Breast epithelium (tissue), 4 donors: ENCODE results near the gene PPM1M. TPM values are rescaled to one million over a fixed set of nuclear protein-coding genes. Genes with fewer than 3 reads are reported as not detected.

Experiments
- DNase-seq, 2 donors: peaks; one replicate each; pipeline ENCODE4 v3.0.0-alpha.2; 2019; ENCODE audit warnings: low spot score in 2 of 2
- H3K27ac ChIP-seq, 2 donors: fragments of 200-600 bp; sonication (generic) in 1 of 2; one replicate each; pipeline ENCODE4 v1.5.1; 2016 to 2019; ENCODE audit warnings: mild to moderate bottlenecking in 1 of 2
- H3K27me3 ChIP-seq, 2 donors: fragments of 200-600 bp; sonication (generic) in 1 of 2; one replicate each; pipeline versions ENCODE4 v1.5.1 to v1.6.0; 2017 to 2019; ENCODE audit warnings: control low read depth in 1 of 2, mild to moderate bottlenecking in 1 of 2
- H3K36me3 ChIP-seq: fragments of 200-600 bp; one replicate; pipeline ENCODE4 v1.5.1; 2019
- H3K4me1 ChIP-seq, 2 donors: fragments of 200-600 bp; sonication (generic); one replicate each; pipeline ENCODE4 v1.5.1; 2016 to 2019; ENCODE audit warnings: control low read depth in 1 of 2
- H3K4me3 ChIP-seq, 3 donors: fragments of 200-600 bp; sonication (generic); 1 replicate in 2 of 3; 2 replicates in 1 of 3; pipeline ENCODE4 v1.5.1; 2016 to 2019; ENCODE audit warnings: mild to moderate bottlenecking in 3 of 3, moderate library complexity in 2 of 3
- H3K9me3 ChIP-seq, 2 donors: fragments of 200-600 bp; sonication (generic) in 1 of 2; one replicate each; pipeline ENCODE4 v1.5.1; 2016 to 2019; ENCODE audit warnings: control low read depth in 1 of 2
- POLR2A ChIP-seq: fragments of 450-650 bp; IDR thresholded peaks from one replicate; pipeline ENCODE4 v1.6.1; 2016; ENCODE audit warnings: antibody characterized with exemption, mild to moderate bottlenecking, moderate library complexity
- POLR2AphosphoS5 ChIP-seq, 3 donors: sonication (generic); formaldehyde crosslinking; IDR thresholded peaks; one replicate each; pipeline ENCODE4 v1.6.1; 2017; ENCODE audit warnings: antibody characterized with exemption in 3 of 3
- intact Hi-C: fragments of 100-400 bp; cut with DNase I; formaldehyde crosslinking; loops from one replicate; pipeline ENCODE4 v1.15.1; 2023; ENCODE audit warnings: low total_unique reads
- total RNA-seq, 3 donors: library from RNA; depleted of rRNA; stranded (reverse); fragments of >200 nt; gene quantifications; one replicate each; pipeline ENCODE4 v1.1.0, GENCODE V29; 2016
- TF ChIP-seq, protein P1 (sequence below), 3 donors: fragments of 450-650 bp; IDR thresholded peaks; one replicate each; pipeline ENCODE4 v1.5.1; 2016 to 2017; ENCODE audit warnings: antibody characterized with exemption in 3 of 3, mild to moderate bottlenecking in 3 of 3, moderate library complexity in 3 of 3

PPM1M gene
- total RNA-seq, 3 donors from 2014 or later, result 15.4 to 31.2 (median 20.2) TPM

DNA sequence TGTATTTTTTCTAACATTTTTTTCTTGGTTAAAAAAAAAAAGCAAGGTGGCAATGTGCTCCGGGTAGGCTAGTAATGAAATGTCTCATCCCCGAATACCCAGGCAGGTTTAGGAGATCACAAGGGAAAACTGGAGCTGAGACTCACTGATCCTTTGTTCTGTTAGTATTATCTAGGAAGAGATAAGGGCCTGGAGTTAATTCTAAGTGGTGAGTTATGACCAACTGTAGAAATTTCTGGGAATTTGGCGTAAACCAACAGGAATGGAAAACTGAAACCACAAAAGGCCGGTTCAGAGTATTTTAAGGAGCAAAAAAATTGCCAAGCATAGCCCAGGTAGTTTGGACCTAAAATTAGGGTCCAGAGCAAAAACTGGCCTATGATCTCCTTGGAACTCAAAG is 12.4 kb downstream of the PPM1M start:
- Histone ChIP-seq H3K36me3 (peaks cover 13% of the 10 kb centered on the region), H3K27ac (no peak overlapping the region), H3K27me3 (no peaks in the 10 kb centered on the region), H3K4me3 (no peak overlapping the region), H3K4me1 (no peaks in the 10 kb centered on the region), H3K9me3 (no peaks in the 10 kb centered on the region)
- DNase-seq, result no peak
- intact Hi-C loops, result no loop called here
- TF ChIP-seq, protein P1, sequence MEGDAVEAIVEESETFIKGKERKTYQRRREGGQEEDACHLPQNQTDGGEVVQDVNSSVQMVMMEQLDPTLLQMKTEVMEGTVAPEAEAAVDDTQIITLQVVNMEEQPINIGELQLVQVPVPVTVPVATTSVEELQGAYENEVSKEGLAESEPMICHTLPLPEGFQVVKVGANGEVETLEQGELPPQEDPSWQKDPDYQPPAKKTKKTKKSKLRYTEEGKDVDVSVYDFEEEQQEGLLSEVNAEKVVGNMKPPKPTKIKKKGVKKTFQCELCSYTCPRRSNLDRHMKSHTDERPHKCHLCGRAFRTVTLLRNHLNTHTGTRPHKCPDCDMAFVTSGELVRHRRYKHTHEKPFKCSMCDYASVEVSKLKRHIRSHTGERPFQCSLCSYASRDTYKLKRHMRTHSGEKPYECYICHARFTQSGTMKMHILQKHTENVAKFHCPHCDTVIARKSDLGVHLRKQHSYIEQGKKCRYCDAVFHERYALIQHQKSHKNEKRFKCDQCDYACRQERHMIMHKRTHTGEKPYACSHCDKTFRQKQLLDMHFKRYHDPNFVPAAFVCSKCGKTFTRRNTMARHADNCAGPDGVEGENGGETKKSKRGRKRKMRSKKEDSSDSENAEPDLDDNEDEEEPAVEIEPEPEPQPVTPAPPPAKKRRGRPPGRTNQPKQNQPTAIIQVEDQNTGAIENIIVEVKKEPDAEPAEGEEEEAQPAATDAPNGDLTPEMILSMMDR (IDR thresholded peaks at IDR 0.05), result no peak
- TF ChIP-seq POLR2AphosphoS5 (IDR thresholded peaks at IDR 0.05) (no peak), POLR2A (no peak)

DNA sequence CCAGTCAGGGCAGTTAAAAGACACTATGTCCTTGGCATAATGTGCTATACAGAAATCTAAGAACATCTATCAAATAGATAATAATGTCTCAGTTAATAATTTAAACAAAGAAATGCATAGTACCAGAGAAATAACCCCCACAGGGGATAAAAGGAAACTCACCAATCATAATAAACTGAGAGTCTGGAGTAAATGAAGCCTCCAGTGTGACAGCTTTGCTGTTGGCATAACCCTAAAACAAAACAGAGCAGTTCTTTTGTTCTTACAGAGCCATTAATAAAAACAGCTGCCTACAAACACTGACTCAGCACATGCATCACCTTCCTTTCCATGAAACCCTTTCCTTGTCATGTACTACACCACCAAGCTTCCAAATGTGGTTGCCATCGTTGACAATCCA is 13.5 kb downstream of the PPM1M start:
- intact Hi-C loops, result no loop called here
- TF ChIP-seq, protein P1 (IDR thresholded peaks at IDR 0.05), result no peak
- TF ChIP-seq POLR2AphosphoS5 (IDR thresholded peaks at IDR 0.05) (no peak), POLR2A (no peak)
- H3K4me1 ChIP-seq, result no peaks in the 10 kb centered on the region
- no peak for DNase-seq
- H3K9me3 ChIP-seq, result no peaks in the 10 kb centered on the region
- H3K27me3 ChIP-seq, result no peaks in the 10 kb centered on the region
- no peak overlapping the region for H3K4me3 ChIP-seq
- no peak overlapping the region for H3K27ac ChIP-seq
- H3K36me3 ChIP-seq, result peaks cover 13% of the 10 kb centered on the region

DNA sequence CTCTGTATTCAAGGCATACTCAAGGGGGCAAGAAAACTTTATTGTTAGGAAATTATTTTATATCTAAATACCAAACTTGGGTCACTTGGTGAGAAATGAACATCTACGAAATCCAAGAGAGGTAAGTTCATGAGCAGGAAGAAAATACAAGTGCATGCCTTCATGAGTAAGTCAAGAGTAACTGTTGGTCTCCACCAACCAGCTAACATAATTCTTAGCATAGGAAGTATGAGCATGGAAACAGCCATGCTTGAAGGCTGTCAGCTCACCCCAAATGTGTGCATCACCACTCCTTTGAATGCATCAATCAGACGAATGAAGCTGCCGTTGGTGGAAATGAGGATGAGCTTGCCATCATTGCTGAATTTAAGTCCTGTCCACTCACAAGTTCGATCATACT is 13.9 kb downstream of the PPM1M start:
- H3K27me3 ChIP-seq, result no peaks in the 10 kb centered on the region
- peaks cover 13% of the 10 kb centered on the region for H3K36me3 ChIP-seq
- intact Hi-C loops, result no loop called here
- H3K27ac ChIP-seq, result no peak overlapping the region
- H3K4me3 ChIP-seq, result no peak overlapping the region
- H3K9me3 ChIP-seq, result no peaks in the 10 kb centered on the region
- no peaks in the 10 kb centered on the region for H3K4me1 ChIP-seq
- TF ChIP-seq POLR2AphosphoS5 (IDR thresholded peaks at IDR 0.05) (no peak), POLR2A (no peak)
- TF ChIP-seq, protein P1 (IDR thresholded peaks at IDR 0.05), result no peak
- no peak for DNase-seq

DNA sequence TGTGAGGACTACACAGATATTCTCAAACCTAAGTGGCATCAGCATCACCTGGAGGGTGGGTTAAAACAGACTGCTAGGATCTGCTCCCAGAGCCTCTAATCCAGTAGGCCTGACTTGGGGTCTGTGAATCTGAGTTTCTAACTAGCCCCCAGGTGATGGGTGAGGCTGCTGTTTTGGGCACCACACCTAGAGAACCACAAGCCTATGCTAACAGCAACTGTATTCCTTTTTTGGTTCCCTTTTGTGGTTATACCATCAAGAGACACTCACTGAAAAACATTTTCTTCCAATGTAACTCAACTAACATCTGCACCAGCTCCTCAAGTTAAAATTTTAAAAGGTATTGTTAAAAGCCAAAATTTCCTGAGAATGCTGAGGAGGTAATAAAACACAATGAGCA is 16.9 kb downstream of the PPM1M start:
- H3K27me3 ChIP-seq, result no peaks in the 10 kb centered on the region
- H3K4me1 ChIP-seq, result no peaks in the 10 kb centered on the region
- H3K36me3 ChIP-seq, result peaks cover 9% of the 10 kb centered on the region
- TF ChIP-seq, protein P1 (IDR thresholded peaks at IDR 0.05), result no peak
- TF ChIP-seq POLR2A (no peak), POLR2AphosphoS5 (IDR thresholded peaks at IDR 0.05) (no peak)
- no peak overlapping the region for H3K27ac ChIP-seq
- H3K9me3 ChIP-seq, result no peaks in the 10 kb centered on the region
- intact Hi-C loops, result no loop called here
- no peak for DNase-seq
- no peak overlapping the region for H3K4me3 ChIP-seq

DNA sequence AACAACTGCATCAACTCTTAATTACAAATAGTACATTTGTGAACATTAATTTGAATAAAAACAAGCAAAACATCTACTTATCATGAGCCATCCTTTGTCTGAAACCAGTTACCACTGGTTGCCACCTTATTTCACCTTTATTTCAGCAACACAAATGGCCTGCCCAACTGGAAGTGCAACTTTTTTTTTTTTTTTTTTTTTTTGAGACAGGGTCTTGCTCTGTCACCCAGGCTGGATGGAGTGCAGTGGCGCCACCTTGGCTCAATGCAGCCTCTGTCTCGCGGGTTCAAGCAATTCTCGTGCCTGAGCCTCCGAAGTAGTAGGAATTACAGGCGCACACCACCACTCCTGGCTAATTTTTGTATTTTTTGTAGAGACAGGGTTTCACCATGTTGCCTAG is 19.8 kb downstream of the PPM1M start:
- Histone ChIP-seq H3K36me3 (no peaks in the 10 kb centered on the region), H3K9me3 (no peaks in the 10 kb centered on the region), H3K27ac (peak overlapping the region in 1 of 2 donors; percentile 10), H3K27me3 (no peaks in the 10 kb centered on the region), H3K4me3 (no peak overlapping the region), H3K4me1 (no peaks in the 10 kb centered on the region)
- no peak for DNase-seq
- intact Hi-C loops, result no loop called here
- TF ChIP-seq, protein P1 (IDR thresholded peaks at IDR 0.05), result no peak
- TF ChIP-seq POLR2AphosphoS5 (IDR thresholded peaks at IDR 0.05) (no peak), POLR2A (no peak)
